HG03442 (cell line): ENCODE measurements around the gene CA5B.
A peak's percentile ranks its signal among the peaks of the same experiment; 100 is the strongest.
"Not testable (repeated sequence)": the region's sequence is repeated elsewhere in the genome, so short reads cannot be mapped to it uniquely, and the experiment has no call there.

Source experiments
- ATAC-seq: cut with Tn5 transposase; IDR thresholded peaks from one replicate; pipeline ENCODE4 v1.9.1; 2021; ENCODE audit warnings: mild to moderate bottlenecking, moderate library complexity; ENCODE audit not compliant: unreplicated experiment

CA5B gene, protein sequence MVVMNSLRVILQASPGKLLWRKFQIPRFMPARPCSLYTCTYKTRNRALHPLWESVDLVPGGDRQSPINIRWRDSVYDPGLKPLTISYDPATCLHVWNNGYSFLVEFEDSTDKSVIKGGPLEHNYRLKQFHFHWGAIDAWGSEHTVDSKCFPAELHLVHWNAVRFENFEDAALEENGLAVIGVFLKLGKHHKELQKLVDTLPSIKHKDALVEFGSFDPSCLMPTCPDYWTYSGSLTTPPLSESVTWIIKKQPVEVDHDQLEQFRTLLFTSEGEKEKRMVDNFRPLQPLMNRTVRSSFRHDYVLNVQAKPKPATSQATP

GRCh38 chrX:15737959-15738902 is at the start of gene CA5B:
Gene CA5B, plus strand, starts transcription at chrX:15738270. Its CDS starts 11,754 bp downstream, at chrX:15750024.
- peak; percentile 89 for ATAC-seq

DNA sequence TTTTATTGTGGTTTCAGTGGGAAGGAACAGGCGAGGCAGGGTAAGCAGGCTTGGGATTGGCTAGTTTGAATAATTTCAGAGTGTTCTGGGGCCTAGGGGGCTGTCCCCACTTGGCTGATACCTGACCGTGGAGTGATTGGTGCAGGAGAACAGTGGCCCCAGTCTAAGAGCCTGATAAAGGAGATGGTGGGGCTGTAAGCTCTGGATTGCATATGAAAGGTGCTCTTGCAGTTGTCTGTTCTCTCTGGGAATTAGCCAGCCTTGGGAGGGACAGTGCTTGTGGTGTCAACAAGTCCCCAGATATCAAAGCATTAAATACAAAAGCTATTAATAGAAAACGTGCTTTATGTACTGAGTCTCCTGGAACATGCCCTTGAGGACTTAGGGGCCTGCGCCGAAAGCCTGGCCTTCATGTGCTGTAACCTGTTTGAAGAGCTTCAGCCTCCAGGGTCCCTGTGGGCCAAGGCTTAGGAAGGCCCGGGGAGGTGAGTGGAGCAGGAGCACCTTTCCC is 43.1 kb upstream of the CA5B start:
- no peak for ATAC-seq

DNA sequence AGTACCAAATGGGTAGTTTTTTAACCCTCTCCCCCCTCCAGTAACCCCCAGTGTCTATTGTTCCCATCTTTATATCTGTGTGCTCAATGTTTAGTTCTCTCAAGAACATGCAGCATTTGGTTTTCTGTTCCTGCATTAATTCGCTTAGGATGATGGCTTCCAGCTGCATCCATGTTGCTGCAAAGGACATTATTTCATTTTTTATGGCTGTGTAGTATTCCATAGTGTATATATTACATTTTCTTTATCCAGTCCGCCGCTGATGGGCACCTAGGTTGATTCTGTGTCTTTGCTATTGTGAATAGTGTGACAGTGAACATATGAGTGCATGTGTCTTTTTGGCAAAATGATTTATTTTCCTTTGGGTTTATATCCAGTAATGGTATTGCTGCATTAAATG is 41.6 kb upstream of the CA5B start:
- no peak for ATAC-seq

DNA sequence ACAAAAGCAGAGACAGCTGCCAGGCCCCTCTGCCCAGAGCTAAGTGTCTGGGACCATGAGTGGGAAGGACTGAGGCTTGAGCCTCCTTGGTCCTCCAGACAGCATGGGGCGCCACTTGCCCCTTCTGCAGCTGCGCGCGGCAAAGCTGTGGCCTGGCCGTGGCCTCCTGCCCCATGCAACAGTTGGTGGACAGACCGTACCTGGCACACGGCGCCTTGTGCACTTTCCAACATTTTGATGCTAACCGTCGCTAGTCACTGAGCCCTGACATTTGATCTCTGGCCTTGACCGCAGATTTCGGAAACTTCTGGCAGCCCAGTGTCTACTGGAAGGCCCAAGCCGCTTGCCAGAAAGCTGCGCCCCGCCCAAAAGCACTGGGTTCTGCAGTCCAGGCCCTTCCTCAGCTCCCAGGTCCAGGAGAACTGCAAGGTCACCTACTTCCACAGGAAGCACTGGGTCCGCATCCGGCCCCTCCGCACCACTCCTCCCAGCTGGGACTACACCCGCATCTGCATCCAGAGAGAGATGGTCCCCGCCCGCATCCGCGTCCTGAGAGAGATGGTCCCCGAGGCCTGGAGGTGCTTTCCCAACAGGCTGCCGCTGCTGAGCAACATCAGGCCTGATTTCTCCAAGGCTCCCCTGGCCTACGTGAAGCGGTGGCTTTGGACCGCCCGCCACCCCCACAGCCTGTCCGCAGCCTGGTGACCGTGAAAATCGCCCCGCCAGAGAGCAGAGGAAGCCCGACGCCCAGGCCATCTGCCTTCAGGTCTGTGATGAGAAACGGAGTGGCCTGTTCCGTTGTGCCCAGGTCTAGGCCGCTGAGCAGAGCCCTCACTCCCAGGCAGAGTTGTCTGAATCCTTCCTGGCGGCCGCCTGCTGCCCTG is 35.3 kb upstream of the CA5B start:
- ATAC-seq = no peak

DNA sequence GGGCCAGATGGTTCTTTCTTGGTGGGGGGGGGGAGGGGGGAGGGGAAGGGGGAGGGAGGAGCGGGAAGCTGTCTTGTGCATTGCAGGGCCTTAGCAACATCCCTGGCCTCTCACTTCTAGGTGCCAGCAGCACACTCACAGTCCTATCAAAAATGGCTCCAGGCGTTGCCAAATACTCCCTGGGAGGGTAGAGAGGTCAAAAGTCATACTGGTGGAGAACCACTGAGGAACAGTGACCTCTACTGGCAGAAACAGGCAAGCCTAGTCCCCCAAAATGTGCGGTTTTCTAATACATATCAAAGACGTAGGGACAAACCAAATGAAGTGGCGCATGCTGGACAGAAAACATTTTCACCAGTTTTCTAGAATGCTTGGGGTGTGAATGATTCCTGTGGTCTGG is 34.3 kb upstream of the CA5B start:
- not testable (repeated sequence) for ATAC-seq

- ATAC-seq = not testable (repeated sequence)
Measured at GRCh38 chrX:15704273-15704672, 33.8 kb upstream of the CA5B start.

GRCh38 chrX:15714529-15714928 is 23.5 kb upstream of the CA5B start:
- ATAC-seq = no peak

GRCh38 chrX:15718283-15718970 is 19.6 kb upstream of the CA5B start:
- ATAC-seq = no peak

DNA sequence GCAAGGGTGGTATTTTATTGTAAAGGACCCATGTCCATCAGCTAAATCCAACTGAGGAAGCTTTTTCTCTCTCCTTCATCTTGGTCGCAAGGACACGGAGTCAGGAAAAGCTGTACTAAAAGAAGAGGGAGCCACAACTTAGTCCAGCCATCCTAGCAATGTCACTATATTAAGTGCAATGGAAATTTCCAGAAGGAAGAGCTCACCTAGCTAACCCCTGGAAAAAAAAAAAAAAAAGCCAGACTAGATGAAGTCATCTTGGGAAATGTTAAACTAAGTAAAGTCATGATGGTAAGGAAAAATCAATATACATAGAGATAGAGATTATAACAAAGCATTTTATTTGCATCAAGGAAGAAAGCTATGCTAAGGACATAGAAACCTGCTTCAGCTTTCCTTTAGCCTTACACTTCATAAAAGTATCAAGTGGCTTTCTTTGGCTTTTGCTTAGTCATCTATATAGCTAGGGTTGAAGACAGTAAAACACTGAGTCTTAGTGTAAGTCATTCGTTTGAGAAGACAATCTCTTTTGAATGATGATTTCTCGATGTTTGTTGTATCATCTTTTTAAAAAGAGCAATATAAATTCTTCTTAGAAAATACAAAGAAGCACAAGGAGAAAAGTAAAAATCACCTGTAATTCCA is 18.6 kb upstream of the CA5B start:
- no peak for ATAC-seq

DNA sequence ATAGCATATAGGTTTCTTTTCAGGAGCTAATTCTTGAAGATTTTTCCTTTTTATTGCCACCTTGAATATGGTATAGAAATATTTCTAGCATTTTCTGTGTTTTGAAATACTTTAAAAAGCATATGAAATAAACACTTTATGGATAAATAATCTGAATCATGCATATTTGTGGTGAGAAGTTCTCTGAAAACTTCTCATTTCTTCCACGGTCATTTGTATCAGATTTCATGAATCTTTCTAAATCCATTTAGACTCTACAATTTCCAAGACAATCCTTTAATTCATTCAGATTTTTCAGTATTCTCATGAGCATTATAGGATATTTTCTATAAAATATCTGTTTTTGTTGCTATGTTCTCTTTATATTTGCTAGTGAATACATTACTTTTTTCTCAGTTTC is 16.2 kb upstream of the CA5B start:
- ATAC-seq = no peak

GRCh38 chrX:15723887-15724517 is 14.1 kb upstream of the CA5B start:
- ATAC-seq = no peak

DNA sequence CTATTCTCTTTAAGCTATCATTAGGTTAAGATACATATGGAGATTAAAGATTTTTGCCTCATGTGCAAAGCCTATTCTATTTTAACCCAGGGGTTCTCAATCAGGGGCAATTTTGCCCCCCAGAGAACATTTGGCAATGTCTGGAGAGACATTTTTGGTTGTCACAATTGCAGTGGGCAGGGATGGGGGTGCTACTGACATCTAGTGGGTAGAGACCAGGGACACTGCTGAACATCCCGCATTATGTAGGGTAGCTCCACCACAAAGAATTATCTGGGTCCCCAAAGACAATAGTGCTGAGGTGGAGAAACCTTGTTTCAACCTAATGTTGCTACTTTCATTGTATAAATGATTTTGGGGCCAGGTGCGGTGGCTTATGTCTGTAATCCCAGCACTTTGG is 13.2 kb upstream of the CA5B start:
- ATAC-seq = no peak

- ATAC-seq = not testable (repeated sequence)
Measured at GRCh38 chrX:15731368-15731767, 6.7 kb upstream of the CA5B start.

DNA sequence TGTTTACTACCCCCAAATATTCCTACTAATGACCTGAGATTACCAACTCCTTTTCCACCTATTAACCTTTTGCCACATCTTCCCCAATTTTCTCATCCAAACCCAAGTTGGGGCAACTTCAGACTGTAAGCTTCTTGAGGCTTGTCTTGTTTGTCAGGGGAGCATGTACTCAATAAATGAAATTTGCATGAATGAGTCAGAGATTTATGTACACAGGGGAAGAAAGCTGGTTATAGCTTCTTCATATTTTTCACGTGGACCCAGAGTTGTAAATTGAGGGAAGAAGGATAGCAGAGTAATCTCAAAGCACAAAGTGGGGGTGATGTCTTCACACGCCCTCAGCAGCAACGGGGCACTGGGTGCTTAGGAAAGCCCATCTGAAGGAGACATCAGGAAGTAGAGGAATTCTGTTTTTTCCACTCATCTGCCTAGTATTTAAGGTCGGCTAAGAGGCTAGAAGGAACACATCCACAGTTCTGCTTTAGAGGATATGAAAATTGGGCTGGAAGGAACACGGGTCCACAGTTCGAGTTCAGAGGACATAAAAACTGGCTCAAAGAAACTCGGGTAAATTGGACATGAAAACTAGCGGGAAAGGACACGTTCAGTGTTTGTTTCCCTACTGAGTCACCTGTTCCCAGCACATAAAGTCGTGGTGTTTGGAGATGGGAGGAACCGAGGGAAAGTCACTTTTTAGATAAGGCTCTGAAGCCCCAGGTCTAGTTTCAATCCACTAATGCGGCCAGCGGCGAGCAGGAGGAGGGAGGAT is 696 bp upstream of the CA5B start:
- ATAC-seq = no peak

DNA sequence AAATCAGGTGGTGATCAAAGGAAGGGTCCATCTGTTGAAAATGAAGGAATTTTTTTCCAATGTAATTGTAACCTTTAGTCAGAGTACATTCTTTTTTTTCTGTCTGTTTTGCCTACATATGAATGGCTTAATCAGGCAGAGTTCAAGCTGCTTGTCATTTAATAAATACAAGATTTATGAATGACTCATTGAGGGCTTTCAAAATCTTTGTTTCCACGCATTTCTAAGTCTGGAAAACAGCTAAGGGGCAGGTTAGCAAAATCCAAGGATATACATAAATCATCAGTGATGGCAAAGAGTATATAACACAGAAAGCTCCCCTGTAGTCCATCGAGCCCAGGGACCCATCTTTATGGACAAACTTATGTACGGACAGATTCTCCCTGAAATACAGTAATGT is 1.8 kb downstream of the CA5B start:
- no peak for ATAC-seq

DNA sequence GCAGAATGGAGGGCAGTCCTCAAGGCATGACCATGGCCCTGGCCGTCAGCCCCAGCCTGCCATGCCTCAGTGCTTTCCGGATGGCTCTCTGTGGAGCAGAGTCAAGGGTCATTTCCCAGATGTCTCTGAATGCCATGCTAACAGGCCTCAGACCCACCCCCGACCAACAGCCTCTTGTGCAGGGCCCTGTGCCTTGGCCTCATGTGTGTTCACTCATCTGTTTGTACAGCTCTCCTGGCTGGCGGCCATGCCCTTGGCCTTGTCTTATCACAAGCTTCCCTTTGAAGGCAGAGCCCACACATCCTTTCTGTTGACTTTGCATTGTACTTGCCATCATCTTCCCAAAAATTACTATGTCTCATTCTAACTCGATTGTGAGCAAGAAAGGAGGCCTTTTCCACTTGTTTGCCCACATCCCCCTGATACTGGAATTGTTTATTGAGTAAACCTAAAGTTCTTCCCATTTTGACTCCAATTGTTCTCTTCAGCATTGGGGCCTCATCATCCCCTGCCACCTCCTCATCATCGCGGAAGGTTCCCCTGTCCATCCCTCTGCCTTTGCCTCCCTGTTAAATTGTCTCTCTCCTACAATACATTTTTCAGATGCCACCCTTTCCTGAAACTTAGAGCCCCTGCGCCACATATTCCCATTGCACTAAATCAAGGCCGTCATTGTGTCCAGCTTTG is 6.3 kb downstream of the CA5B start:
- no peak for ATAC-seq

DNA sequence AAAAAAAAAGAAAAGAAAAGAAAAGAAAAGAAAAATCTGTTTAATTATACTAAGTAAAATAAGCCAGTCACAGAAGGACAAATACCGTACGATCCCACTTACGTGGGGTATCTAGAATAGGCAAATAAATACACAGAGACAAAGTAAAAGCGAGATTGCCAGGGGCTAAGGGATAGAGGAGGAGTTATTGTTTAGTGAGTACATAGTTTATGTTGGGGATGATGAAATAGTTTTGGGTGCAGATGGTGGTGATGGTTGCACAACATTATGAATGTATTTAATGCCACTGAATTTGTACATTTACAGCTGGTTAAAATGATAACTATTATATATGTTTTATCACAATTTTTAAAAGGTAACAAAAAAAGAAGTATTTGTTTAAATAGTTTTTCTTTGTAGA is 7.1 kb downstream of the CA5B start:
- ATAC-seq = no peak

- not testable (repeated sequence) for ATAC-seq
Measured at GRCh38 chrX:15746651-15747050, 8.6 kb downstream of the CA5B start.
